ENCODE data around the gene TWIST2. TPM values are rescaled to one million over a fixed set of nuclear protein-coding genes. Genes with fewer than 3 reads are reported as not detected.

TWIST2 gene
- total RNA-seq, 3 donors from 2014 or later: 38.2 to 200 (median 178) TPM

DNA sequence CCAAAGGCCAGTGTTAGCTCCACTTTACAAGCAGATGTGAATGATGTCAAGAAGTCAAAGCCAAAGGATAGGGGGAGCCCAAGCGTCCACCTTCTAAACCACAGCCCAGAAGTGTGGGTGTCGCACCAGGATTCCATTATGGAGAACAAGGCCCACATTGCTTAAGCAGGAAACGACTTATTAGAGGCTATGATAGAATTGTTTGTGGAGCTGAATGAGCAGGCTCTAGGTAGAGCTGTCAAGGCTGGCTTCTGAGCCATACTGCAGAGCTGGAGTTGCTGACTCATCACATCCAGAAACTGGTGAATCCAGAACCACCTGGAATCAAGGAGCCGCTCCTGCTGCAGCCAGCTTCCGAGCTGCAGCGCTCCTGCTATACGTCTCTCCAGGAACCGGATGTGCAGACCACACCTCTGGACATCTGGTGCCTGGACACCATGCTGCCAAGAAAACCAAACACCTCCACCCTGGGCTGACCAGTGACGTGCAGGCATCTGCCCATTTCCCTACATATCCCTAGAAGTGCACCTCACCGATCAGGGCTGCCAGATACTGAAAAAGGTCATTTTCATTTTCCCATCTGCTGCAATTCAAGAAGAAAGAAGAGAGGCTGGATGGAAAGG, 6.2 kb upstream of the TWIST2 start:
- DNase-seq (ENCODE audit: low spot score in 2 of 2): no peak
- H3K4me3 ChIP-seq: no peak overlapping the region
- no peaks in the 10 kb centered on the region for H3K4me1 ChIP-seq
- no peak overlapping the region for H3K27ac ChIP-seq
- intact Hi-C loops (cut with DNase I; ENCODE audit: low total_unique reads): no loop called here
- H3K9me3 ChIP-seq: peaks cover 0 to 9% of the 10 kb centered on the region in 2 donors
- no peaks in the 10 kb centered on the region for H3K36me3 ChIP-seq
- H3K27me3 ChIP-seq: peaks cover 0 to 10% of the 10 kb centered on the region in 2 donors
- TF ChIP-seq POLR2AphosphoS5 (IDR thresholded peaks at IDR 0.05) (no peak), POLR2A (IDR thresholded peaks at IDR 0.05) (no peak)
- TF ChIP-seq, protein P1, sequence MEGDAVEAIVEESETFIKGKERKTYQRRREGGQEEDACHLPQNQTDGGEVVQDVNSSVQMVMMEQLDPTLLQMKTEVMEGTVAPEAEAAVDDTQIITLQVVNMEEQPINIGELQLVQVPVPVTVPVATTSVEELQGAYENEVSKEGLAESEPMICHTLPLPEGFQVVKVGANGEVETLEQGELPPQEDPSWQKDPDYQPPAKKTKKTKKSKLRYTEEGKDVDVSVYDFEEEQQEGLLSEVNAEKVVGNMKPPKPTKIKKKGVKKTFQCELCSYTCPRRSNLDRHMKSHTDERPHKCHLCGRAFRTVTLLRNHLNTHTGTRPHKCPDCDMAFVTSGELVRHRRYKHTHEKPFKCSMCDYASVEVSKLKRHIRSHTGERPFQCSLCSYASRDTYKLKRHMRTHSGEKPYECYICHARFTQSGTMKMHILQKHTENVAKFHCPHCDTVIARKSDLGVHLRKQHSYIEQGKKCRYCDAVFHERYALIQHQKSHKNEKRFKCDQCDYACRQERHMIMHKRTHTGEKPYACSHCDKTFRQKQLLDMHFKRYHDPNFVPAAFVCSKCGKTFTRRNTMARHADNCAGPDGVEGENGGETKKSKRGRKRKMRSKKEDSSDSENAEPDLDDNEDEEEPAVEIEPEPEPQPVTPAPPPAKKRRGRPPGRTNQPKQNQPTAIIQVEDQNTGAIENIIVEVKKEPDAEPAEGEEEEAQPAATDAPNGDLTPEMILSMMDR (IDR thresholded peaks at IDR 0.05): no peak

- no peak for DNase-seq (ENCODE audit: low spot score in 2 of 2)
- intact Hi-C loops (cut with DNase I; ENCODE audit: low total_unique reads): no loop called here
- Histone ChIP-seq H3K9me3 (peaks cover 0 to 9% of the 10 kb centered on the region in 2 donors), H3K27ac (peak overlapping the region in 1 of 2 donors; percentile 12), H3K4me3 (no peak overlapping the region), H3K4me1 (no peaks in the 10 kb centered on the region), H3K27me3 (peaks cover 0 to 27% of the 10 kb centered on the region in 2 donors), H3K36me3 (no peaks in the 10 kb centered on the region)
- TF ChIP-seq POLR2A (IDR thresholded peaks at IDR 0.05): no peak
- TF ChIP-seq POLR2AphosphoS5 (IDR thresholded peaks at IDR 0.05): no peak
- TF ChIP-seq, protein P1 (IDR thresholded peaks at IDR 0.05): no peak
Measured at GRCh38 chr2:238843476-238843875, 4.4 kb upstream of the TWIST2 start.

DNA sequence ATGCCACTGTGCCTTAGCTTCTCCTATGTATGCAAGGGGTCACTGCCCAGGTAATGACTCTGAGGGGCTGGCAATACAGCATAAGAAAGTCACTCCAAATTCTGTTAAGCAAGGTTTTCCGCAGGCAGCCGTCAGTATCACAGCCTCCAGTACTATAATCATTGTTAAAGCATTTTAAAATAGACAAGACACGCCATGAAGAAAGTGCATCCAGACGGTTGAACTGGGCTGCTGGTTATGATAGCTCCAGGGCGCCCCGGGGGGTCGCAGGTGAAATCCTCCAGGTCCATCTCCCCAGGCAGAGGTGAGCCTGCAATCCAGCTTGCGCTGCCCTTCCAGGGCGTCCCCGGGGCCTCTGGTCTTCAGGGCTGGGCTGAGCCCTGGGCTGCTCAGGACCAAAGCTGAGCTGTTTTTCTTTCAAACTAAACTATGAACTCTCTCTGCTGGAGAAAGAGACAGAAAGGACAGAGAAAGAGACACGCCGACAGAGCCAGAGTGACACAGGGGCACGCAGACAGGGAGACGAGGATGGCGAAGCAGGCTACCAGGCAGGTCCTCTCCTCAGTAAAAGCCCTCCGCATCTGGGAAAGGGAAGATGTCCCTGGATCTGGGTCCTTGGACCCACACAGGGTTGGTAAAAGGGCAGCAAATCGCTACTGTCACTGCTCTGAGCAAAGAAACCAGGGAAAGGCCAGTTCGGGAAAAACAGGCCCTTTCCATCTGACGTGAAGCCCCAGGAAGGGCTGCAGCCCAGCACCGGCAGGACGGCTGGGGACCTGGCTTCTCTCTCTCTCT, 2.1 kb upstream of the TWIST2 start:
- Histone ChIP-seq H3K4me3 (peak overlapping the region; percentile 63 to 86 (median 78)), H3K4me1 (no peaks in the 10 kb centered on the region), H3K36me3 (no peaks in the 10 kb centered on the region), H3K9me3 (no peaks in the 10 kb centered on the region), H3K27ac (peak overlapping the region; percentile 79 to 93), H3K27me3 (peaks cover 0 to 41% of the 10 kb centered on the region in 2 donors)
- TF ChIP-seq POLR2AphosphoS5 (IDR thresholded peaks at IDR 0.05): no peak
- intact Hi-C loops (cut with DNase I; ENCODE audit: low total_unique reads): no loop called here
- no peak for DNase-seq (ENCODE audit: low spot score in 2 of 2)

DNA sequence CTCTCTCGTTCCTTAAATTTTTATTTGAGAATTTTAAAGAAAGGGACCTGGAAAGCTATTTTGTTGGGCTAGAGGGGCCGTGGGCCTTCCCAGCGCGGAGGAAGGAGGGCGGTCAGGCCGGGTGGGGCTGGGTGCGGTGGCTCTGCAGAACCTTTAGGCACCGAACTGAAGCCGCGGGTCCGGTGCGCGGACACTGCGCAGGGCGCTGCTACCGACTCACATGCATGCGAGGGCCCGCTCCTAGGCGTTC, 1.6 kb upstream of the TWIST2 start:
- Histone ChIP-seq H3K4me3 (peak overlapping the region; percentile 63 to 86 (median 78)), H3K36me3 (no peaks in the 10 kb centered on the region), H3K9me3 (no peaks in the 10 kb centered on the region), H3K27ac (peak overlapping the region; percentile 79 to 93), H3K4me1 (no peaks in the 10 kb centered on the region), H3K27me3 (peaks cover 0 to 41% of the 10 kb centered on the region in 2 donors)
- intact Hi-C loops (cut with DNase I; ENCODE audit: low total_unique reads): no loop called here
- no peak for DNase-seq (ENCODE audit: low spot score in 2 of 2)
- no peak for TF ChIP-seq POLR2A (IDR thresholded peaks at IDR 0.05)
- TF ChIP-seq POLR2AphosphoS5 (IDR thresholded peaks at IDR 0.05): no peak
- TF ChIP-seq, protein P1 (IDR thresholded peaks at IDR 0.05): no peak

DNA sequence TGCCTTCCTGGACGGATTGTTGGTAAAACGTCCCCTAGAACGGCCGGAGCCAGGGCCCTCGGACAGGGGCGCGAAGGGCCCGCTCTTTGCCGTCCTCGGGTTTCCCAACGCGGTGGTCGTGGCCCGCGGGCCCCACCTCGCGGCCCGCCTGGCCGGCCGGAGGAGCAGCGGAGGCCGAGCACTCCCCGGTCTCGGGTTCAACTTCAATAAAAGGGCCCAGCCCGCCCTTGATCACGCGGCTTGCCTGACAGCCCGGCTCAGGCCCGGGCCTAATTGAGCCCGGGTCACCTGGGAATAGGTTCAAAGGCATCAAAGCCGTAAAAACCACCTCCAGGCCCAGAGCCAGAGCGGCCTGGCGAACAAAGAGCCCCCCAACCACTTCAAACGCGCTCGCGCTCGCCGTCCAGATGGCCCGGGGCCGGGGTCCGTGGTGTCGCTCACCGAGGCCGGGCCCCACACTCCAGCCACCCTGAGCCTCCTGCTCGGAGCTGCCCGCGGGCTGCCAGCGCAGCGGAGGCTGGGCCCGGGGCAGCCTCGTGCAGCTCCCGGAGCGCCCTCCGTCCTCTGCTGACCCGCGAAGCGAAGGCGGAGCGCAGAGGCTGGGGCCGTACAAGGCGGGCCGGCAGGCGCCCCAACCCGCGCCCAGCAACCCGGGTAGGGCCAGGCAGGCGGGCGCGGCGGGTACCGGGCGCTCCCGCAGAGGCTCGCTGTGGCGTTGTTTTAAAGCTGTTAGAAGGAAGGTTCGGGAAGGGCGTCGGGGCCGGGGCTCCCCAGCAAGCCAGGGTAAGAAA, 1.1 kb upstream of the TWIST2 start:
- peak overlapping the region; percentile 79 to 93 for H3K27ac ChIP-seq
- peaks cover 0 to 41% of the 10 kb centered on the region in 2 donors for H3K27me3 ChIP-seq
- no peak for TF ChIP-seq POLR2A (IDR thresholded peaks at IDR 0.05)
- no peaks in the 10 kb centered on the region for H3K9me3 ChIP-seq
- intact Hi-C loops (cut with DNase I; ENCODE audit: low total_unique reads): no loop called here
- no peaks in the 10 kb centered on the region for H3K36me3 ChIP-seq
- peak overlapping the region; percentile 63 to 86 (median 78) for H3K4me3 ChIP-seq
- DNase-seq (ENCODE audit: low spot score in 2 of 2): no peak
- H3K4me1 ChIP-seq: no peaks in the 10 kb centered on the region

- H3K4me3 ChIP-seq: peak overlapping the region; percentile 63 to 86 (median 78)
- H3K36me3 ChIP-seq: no peaks in the 10 kb centered on the region
- no peaks in the 10 kb centered on the region for H3K9me3 ChIP-seq
- no peak for TF ChIP-seq POLR2AphosphoS5 (IDR thresholded peaks at IDR 0.05)
- TF ChIP-seq, protein P1 (IDR thresholded peaks at IDR 0.05): no peak
- TF ChIP-seq POLR2A (IDR thresholded peaks at IDR 0.05): no peak
- intact Hi-C loops (cut with DNase I; ENCODE audit: low total_unique reads): no loop called here
- no peaks in the 10 kb centered on the region for H3K4me1 ChIP-seq
- no peak for DNase-seq (ENCODE audit: low spot score in 2 of 2)
- H3K27me3 ChIP-seq: peaks cover 0 to 41% of the 10 kb centered on the region in 2 donors
- peak overlapping the region; percentile 79 to 93 for H3K27ac ChIP-seq
Measured at GRCh38 chr2:238847419-238847801, 475 bp upstream of the TWIST2 start.

Data from breast epithelium (tissue), 4 donors.